ENCODE measurements around the gene PHLDB2.

Gene PHLDB2

DNA sequence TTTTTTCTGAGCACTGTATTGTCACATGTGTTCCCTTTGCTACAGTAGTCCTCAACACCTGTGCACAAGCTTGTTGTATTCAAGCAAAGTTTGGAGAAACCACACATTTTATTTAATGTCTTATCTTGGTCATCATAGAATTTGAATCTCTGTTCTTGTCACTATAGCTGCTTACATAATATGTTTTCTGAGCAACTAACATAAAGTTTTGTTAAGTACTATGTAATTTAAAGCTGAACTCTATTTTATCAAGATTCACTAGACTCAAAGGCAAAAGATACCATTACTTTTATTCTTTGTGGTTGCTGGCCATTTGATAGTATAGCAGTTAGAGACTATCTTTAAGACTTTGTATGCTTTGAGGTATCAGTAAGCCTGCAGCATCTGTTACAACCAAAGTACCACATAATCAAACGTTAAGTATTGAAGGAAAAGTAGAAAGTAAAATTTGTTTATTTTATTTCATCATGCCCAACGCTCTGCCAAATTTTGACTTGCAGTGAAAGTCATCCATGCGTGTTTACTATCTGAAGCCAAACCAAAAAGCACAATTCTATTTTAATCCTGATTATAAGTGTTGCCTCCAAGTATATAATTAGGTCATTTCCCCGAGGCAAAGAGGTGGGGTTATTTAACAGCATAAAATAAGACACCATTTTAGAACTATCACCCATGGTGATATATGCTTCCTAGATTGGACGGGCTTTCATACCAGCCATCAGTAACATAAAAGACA, 109.4 kb downstream of the PHLDB2 start:
- no peak for DNase-seq

DNA sequence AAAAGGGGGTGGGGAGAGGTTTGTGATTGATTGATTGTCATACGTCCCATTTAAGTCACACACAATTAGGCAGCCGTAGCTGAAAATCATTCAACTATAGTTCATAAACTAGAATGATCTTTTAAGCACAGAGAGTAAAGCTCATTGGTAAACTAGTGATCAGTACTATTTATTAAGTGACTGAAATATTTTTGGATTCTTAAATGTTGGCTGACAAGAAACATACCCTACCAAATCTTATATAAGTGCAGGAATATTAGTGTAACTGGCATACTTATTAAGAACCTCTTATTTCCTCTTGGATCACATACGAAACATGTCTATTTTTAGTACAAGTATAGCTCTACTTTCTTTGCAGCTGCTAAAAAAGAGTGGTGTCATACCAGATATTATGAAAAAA, 111.3 kb downstream of the PHLDB2 start:
- no peak for DNase-seq

DNA sequence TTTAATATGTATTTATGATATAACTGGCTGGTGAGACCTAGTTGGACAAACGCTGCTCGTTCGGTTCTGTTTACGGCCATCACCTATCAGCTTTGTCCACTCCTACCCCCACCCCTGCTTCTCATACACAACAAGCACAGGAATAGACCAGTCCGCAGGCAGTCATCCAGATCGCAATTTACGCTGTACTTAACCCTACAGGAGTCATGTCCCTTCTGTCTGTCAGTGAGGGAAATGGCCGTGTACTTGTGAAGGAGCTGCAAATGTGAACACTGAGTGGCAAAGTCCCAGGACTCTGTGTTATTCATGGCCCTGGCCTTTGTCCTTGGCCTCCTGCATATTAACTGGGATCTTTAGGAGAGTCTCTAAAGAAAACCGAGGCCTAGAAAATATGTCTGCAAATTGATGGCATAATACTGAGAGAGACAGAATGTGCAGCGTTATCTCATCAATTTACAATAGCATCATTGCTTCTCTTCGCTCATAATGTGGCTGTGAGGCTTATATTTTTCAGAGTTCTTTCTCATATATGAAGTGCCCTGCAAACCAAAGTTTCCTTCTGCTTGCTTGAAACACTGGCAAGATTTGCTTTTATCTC, 112.6 kb downstream of the PHLDB2 start:
- no peak for DNase-seq

DNA sequence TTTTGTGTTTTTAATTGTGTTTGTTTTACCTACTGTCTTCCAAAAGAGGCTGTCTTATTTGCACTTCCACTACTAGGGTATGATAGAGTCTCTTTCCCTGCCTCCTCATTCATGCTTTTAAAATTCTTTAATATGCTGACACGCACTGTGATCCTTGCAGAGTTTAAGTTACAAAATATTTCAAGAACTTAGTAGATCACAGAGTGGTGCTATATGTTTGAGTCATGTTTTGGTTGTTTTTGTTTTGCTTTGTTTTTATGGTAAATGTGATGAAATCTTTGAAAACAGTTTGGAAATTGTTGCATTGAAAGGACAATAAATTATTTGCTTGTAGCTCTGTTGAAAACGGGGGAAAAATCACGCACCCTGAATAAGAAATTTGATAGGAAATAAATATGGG, 113.8 kb downstream of the PHLDB2 start:
- DNase-seq: no peak

DNA sequence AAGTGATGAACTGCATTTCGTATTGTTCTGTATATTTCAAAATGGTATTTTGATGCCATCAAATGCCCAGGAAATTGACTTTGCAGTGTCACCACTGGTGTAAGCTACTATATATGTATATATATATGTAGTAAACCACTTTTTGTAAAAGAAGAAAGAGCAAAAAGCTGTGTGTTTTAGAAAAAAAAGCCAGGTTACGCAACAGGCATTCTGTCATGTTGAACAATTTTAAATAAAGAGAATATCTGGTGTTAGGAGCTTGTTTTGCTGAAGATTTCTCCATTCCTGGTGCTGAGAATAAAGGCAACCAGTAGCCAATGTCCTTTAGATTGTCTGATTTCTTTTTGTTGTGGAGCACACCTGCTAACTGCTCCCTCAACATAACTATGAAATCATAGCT, 116.1 kb downstream of the PHLDB2 start:
- no peak for DNase-seq

DNA sequence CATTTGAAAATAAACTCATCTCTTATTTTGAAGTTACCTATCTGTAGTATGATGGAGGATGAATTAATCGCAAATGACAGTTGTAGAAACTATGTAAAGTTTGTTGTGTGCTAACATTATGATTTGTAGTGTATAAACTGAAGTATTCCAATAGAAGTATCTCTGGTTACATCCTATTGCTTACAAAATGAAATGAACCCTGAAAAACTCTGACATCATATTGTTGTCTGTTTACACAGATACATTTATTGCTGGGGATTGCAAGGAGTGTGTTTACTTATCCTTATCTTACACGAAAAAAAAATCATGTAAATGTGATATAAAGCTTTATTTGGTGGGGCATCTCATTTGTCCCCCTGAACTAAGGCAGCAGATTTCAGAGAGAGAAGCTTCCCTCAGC, 117.2 kb downstream of the PHLDB2 start:
- DNase-seq: no peak

DNA sequence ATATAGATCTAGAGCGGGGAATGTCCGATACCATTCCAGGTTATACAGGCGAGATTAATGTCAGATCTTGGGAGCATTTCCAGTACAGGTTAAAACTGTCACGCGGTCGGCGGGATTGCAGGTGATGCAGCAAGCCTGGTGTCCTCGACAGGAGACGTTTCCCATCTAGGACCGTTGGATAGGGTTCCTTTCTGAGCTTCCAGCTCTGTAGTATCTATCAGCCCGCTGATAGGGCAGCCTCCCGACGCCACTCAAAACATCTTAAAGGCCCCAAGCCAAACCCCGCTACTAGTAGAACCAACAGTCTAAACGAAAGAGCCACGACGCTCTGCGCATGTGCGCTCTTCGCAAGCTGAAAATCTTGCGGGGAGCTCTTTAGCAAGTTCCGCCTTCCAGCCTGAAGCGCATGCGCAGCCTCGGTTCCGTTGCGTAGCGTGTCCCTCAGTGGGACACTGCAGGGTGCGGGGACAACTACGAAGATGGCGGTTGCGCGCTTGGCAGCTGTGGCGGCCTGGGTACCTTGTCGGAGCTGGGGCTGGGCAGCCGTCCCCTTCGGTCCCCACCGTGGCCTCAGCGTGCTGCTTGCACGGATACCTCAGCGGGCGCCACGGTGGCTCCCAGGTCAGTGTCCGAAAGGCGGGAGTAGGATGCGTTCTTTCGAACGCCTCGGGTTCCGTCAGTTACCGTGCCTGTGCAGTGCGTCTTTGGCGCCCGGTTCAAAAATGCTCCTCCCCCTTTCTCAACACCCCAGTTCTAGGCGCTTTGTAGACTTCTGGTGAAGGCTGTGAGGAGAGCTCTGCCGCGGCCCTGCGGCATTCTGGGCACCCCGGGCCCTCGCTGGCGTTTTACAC, 119.7 kb downstream of the PHLDB2 start, which contains the start of gene ABHD10:
Gene ABHD10, plus strand, starts transcription at position 444 of the 851 bp plus-strand sequence. Its CDS starts 36 bp downstream, at position 480.
- DNase-seq: peak; percentile 94

DNA sequence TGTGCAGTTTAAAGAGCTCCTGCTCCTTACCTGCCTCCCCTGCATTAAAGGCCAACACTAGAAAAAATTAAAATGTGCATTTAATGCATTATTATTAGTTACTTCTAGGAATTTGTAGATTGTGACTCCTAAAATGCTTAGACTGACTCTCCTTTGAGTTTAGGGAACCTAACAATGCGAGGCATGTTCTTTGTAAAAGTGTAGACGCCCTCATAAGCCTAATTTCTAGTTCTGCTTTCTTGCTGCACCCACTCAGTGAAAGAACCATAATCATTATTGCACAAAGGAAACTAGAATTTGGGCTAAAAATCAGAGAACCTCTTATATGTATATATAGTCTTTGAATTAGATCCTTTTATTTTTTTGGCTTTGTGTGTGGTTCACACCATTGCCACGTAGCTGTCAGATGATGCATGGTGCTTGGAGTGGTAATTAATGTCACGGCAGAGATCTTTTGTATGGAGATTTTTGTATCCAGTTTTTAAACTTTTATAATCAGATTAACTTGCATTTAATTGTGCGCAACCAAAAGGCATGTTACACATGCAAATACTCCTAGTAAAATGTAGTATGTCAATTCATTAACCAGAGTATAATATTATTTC, 120.5 kb downstream of the PHLDB2 start:
- DNase-seq: no peak

DNA sequence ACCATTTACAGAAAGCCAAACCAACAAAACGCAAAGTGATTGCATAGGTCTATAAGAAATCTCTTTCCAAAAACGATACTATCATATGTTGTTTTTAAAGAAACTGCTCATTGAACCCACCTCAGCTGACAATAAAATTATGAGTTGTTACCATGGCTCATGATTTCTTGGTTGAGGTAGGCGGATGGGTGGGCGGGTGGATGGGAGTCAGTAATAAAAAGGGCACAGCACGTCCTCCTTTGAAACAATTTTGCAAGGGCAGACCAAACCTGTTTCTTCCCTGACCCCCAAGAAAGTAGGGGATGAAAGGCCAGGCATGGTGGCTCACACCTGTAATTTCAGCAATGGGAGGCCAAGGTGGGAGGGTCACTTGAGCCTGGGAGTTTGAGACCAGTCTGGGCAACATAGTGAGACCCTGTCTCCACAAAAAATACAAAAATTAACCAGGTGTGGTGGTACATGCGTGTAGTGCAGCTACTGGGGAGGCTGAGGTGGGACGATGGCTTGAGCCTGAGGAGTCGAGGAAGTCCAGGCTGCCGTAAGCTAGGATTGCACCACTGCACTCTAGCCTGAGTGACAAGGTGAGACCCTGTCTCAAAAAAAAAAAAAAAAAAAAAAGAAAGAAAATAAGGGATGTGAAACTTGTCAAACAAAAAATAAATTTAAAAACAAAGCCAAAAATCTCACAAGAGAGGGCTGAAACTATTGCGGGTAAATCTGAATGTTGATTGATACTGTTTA, 121.8 kb downstream of the PHLDB2 start:
- no peak for DNase-seq

DNA sequence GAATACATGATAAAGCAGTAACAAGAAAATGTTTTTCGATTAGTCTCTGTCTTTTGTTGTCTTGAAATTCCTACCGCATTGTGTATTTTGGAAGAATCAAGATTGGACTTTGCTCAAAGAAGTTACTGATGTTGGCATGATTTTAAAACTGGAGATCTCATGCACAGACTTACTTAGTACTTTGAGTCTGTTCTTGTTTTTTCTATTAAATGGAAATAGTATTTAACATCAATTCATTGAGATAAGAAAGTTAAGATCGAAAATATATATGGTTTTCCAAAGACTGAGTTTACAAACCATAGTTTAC, 122.3 kb downstream of the PHLDB2 start:
- no peak for DNase-seq

DNA sequence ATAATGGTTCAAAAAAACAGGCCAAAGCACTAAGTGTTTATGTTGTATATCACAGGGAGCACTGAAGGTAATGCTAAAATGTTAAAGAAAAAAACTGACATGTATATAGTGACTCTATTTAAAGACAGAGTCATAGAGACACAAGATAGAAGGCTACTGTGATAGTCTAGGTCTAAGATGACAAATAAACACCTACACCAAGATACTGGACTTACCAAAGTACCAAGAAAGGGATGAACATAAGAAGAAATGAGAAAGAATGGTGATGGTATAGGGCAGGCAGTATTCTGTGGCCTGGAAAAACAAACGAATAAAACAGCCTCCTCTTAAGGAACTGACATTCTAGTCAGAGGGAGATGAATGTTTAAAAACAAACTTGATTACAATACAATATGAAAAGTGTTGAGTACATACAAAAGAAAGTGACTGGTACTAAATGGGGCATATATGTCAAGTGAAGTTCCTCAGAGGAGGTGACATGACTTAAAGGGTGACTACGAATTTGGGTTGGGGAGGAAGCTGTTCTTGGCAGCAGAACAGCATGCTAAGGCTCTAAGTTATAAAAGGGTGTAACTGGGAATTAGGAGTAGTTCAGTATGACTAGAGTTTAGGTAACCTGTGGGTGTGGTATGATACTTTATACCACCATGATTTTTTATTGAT, 125.7 kb downstream of the PHLDB2 start:
- DNase-seq: no peak

DNA sequence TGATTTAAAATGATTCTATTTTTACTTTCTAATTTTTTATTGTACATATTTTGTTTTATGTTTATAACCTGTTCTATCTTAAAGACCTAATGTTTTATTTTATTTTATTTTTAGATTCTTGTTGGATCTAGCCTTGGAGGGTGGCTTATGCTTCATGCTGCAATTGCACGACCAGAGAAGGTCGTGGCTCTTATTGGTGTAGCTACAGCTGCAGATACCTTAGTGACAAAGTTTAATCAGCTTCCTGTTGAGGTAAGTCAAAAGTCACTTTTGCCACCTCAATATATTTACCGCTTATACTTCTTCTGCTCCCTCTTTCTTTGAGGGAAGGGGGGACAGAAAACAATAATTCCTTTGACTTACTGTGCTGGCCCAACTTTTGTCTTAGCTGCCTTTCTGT, 127.7 kb downstream of the PHLDB2 start:
- DNase-seq: no peak

DNA sequence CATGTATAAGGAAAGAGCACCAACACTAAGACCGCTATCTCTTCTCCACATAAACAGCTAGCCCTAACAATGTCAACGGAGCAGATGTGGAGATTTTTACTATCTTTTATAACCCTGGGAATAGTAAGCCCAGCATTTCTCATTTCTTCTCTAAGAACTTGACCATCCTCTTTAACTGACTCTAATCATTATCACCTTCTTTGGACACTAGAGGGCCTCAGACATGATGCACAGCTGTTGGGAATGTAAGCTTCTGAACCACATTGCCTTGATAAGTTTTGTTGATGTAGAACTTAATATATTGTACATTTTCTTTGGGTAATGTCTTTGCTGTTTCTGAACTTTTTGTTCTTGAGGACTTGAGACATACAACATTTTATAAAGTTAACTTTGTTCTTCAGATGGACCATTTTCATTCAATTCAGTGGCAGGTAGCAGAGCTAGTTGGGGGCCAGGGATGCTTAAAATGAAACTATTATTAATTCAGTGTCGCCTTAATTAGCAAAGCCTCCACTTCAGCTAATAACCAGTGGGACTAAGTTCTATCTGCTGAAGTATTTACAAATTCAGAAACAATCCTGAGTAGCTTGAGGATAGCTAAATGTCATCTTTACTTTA, 130.1 kb downstream of the PHLDB2 start:
- DNase-seq: peak; percentile 24

DNA sequence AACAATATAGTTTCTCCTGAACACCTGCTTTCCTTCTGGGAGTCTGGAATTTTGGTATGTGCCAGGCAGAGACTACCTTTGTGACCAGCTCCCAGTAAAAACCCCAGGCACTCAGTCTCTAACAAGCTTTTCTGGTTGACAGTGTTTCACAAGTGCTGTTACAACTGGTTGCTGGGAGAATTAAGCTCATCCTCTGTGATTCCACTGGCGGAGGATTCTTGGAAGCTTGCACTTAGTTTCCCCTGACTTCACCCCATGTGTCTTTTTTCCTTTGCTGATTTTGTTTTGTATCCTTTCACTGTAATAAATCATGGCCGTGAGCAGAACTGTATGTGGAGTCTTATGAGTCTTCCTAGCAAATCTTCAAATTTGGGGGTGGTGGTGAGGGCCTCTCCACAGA, 134.0 kb downstream of the PHLDB2 start:
- no peak for DNase-seq

DNA sequence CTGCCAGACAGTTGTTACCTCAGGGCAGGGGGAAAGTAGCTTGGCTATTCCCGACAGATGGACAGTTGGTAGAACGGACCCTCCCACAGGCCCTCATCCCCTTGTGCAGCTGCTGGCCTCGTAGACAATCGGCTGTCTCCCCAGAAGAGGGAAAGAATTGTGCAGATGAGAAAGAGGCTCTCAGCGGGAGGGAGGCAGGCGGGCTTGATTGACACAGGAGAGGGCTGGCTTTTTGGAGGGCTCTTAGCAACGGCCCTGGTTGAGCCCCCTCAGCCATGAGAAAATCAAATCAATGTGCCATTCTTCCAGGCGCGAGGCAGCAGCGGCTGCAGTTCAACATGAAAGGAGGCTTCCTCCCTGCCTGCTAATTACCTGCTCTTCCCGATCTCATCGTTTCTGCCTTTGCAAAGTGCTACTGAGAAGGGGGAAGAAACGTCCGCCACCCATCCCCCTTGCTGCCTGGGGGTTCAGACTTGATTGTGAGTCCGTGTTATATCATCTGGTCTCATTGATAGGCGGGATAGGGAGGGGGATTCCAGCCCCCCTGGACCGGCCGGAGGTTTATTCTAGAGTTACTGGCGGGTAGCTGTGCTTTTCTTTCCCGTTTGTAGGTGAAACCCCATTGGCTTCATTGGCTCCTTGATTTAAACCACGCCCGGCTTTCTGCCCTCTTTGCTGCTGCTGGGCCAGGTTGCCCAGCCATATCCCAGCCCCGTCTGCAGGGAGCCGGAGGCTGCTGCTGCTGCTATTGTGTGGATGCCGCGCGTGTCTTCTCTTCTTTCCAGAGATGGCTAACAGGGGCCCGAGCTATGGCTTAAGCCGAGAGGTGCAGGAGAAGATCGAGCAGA, 139.8 kb downstream of the PHLDB2 start, which contains the start of gene TAGLN3:
Gene TAGLN3, plus strand, starts transcription at position 287 of the 848 bp plus-strand sequence. Its CDS starts 501 bp downstream, at position 788.
- no peak for DNase-seq

DNA sequence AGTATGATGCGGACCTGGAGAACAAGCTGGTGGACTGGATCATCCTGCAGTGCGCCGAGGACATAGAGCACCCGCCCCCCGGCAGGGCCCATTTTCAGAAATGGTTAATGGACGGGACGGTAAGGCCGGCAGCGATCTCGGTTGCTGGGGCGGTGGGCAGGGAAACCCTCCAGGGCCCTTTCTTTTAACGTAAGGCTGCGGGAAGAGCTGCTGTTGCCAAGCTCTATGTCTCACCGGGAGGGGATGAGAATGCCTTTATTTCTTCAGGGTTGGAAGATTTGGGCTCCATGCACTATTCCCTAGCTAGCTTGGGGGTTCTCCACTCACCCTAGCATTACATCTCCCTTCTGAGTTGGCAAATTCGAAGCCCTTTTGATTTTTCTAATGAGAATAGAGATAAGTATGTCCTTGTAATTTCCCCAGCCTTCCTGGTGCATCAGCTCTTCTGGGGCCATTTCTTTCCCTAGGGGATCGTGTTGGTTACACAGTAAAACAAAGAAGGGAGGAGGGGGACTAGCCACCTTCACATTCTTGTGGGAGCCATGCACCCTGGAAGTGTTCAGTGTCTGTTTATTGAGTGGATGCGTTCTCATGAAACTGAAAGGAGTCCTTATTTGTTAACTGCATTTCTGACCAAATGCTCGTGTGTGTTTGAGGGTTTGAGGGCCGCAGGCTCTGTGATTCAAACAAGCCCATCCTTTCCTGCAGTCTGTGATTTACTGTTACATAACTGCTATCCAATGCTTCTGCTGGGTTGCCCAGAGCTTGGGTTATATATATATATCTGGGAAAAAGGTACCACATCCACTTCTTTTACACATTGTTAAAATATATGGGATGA, 140.6 kb downstream of the PHLDB2 start:
- no peak for DNase-seq

DNA sequence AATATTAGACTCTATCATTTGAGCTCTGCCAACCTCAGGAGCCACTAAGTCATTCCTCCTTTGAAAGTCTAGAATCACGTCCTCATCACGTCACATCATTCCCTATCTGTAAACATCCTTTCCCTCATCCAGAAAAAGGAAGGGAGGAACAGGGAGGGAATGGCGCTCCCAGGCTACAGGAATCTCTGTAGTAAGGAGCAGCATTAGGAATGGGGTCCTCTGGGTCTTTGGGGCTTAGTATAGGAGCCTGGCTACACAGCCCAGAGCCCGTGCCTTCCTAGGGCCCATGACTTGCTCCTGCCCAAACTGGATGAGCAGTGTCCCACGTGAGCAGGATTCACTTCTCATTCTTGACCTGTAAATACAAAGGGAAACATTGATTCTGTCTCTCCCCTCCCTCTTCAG, 141.3 kb downstream of the PHLDB2 start:
- DNase-seq: no peak

DNA sequence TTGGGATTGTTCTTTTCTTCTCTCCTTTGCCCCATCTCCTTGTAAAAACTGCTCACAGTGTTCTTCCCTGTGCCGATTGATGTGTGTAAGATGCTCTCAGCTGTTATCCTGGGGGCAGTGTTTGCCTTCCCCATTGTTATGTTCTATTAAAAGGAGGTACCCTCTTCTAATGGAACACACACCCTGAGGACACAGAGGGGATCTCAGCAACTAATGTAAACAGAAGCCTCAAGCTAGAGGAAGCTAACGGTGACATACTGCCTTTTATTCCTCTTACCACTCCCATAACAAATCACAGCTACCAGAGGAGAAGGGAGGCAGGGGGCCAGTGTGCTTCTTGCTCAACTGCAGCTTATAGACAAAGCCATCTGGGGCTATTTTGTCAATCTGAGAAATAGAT, 141.9 kb downstream of the PHLDB2 start:
- no peak for DNase-seq

DNA sequence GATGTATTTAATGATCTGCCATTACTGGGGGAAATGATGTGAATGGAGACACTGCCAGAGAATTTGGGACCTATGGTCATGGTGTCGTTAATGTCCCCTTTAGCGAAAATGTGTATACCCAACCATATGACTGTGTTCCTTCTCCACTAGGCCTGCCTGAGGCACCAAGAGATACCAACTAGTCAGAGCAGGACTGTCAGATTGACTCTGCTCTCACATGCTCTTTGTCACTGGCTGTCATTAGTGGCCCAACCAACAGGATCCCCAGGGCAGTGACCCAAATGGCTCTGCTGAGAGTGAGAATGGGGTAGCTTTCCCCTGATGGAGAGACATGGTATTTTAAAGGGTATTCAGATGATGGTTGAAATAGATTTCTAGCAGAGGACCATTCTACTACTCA, 142.5 kb downstream of the PHLDB2 start:
- DNase-seq: no peak
